Keratinocyte (primary cell): Measurements from ENCODE around the gene ANKRD28. TPM values are rescaled to one million over a fixed set of nuclear protein-coding genes. Genes with fewer than 3 reads are reported as not detected.

ENCODE experiments used
- DNase-seq: peaks from one replicate; pipeline ENCODE4 v3.0.0-alpha.2; 2011; ENCODE audit warnings: low read depth, missing footprints, low spot score
- FAIRE-seq: peaks from 2 replicates; lab custom pipeline; 2011; peaks lifted over from hg19 to GRCh38; lab: Jason Lieb, UNC
- H2AFZ ChIP-seq: 2 replicates; pipeline ENCODE4 v1.6.0; 2012; ENCODE audit warnings: low read length, control low read depth, inconsistent platforms; ENCODE audit not compliant: control insufficient read depth
- H3K27ac ChIP-seq: 2 replicates; pipeline ENCODE4 v1.5.1; 2011; ENCODE audit warnings: low read length; ENCODE audit not compliant: control insufficient read depth, insufficient read depth
- H3K27me3 ChIP-seq: 3 replicates; pipeline ENCODE4 v1.6.0; 2011; ENCODE audit warnings: low read length; ENCODE audit not compliant: control insufficient read depth, insufficient read depth; ENCODE audit errors: extremely low read depth
- H3K36me3 ChIP-seq, 2 experiments: 2 replicates in 1 of 2; 3 replicates in 1 of 2; pipeline ENCODE4 v1.5.1; 2011; ENCODE audit warnings: low read length in 2 of 2, mild to moderate bottlenecking in 1 of 2; ENCODE audit not compliant: control insufficient read depth in 2 of 2, insufficient read depth in 2 of 2; ENCODE audit errors: extremely low read depth in 1 of 2
- H3K4me1 ChIP-seq: 3 replicates; pipeline ENCODE4 v1.5.1; 2011; ENCODE audit warnings: low read length; ENCODE audit not compliant: control insufficient read depth, insufficient read depth; ENCODE audit errors: extremely low read depth
- H3K4me2 ChIP-seq: 3 replicates; pipeline ENCODE4 v1.6.0; 2011; ENCODE audit warnings: low read depth, low read length; ENCODE audit not compliant: control insufficient read depth, insufficient read depth; ENCODE audit errors: extremely low read depth
- H3K4me3 ChIP-seq, 3 experiments: fragments of 200-600 bp in 1 of 3; sonication (generic) in 1 of 3; 2 replicates in 2 of 3; 3 replicates in 1 of 3; pipeline ENCODE4 v1.5.1; 2011 to 2016; ENCODE audit warnings: low read length in 3 of 3, mild to moderate bottlenecking in 3 of 3, control low read depth in 2 of 3, inconsistent platforms in 1 of 3, low read depth in 1 of 3, mixed read lengths in 1 of 3, mixed run types in 1 of 3, moderate library complexity in 1 of 3; ENCODE audit not compliant: control insufficient read depth in 2 of 3, insufficient read depth in 2 of 3; ENCODE audit errors: extremely low read depth in 1 of 3
- H3K79me2 ChIP-seq: 2 replicates; pipeline ENCODE4 v1.6.0; 2012; ENCODE audit warnings: low read length; ENCODE audit not compliant: control insufficient read depth, insufficient read depth
- H3K9ac ChIP-seq: 3 replicates; pipeline ENCODE4 v1.6.0; 2011; ENCODE audit warnings: low read length; ENCODE audit not compliant: control insufficient read depth, insufficient read depth; ENCODE audit errors: extremely low read depth
- H3K9me1 ChIP-seq: 3 replicates; pipeline ENCODE4 v1.6.0; 2011; ENCODE audit warnings: low read length; ENCODE audit not compliant: control insufficient read depth, insufficient read depth; ENCODE audit errors: extremely low read depth
- H3K9me3 ChIP-seq: 2 replicates; pipeline ENCODE4 v1.5.1; 2012; ENCODE audit warnings: low read depth, low read length; ENCODE audit not compliant: control insufficient read depth
- H4K20me1 ChIP-seq: 3 replicates; pipeline ENCODE4 v1.6.0; 2011; ENCODE audit warnings: low read length; ENCODE audit not compliant: control insufficient read depth, insufficient read depth; ENCODE audit errors: extremely low read depth
- CTCF ChIP-seq, 3 experiments: IDR thresholded peaks in 1 of 3; conservative IDR thresholded peaks in 1 of 3; optimal IDR thresholded peaks in 1 of 3; 2 replicates in 2 of 3; 3 replicates in 1 of 3; pipeline versions ENCODE3 to v1.5.1; 2011; ENCODE audit warnings: low read length in 3 of 3, mild to moderate bottlenecking in 3 of 3, moderate library complexity in 2 of 3, control low read depth in 1 of 3, inconsistent platforms in 1 of 3; ENCODE audit not compliant: insufficient read depth in 2 of 3; ENCODE audit errors: extremely low read depth in 1 of 3
- EZH2 ChIP-seq: IDR thresholded peaks from one replicate; pipeline ENCODE4 v1.6.1; 2012; ENCODE audit warnings: inconsistent platforms, mild to moderate bottlenecking, low read length, moderate library complexity
- dilution Hi-C: fragments of 300-500 bp; cut with MboI; formaldehyde crosslinking; loops from one replicate; pipeline ENCODE4 v1.7.0; 2020; ENCODE audit warnings: low sequenced_read_pairs; ENCODE audit not compliant: extremely low pct_ligation_motif_present
- polyA plus RNA-seq, 5 experiments: library from polyadenylated mRNA; depleted of rRNA in 3 of 5; stranded (reverse) in 3 of 5; stranded (forward) in 1 of 5; unstranded in 1 of 5; fragments of >200 nt; gene quantifications; 1 replicate in 1 of 5; 2 replicates in 3 of 5; 3 replicates in 1 of 5; pipeline versions ENCODE4 v1.2.1 to v1.2.3, GENCODE V29; 2011 to 2012; ENCODE audit warnings: missing spikeins in 2 of 5, low read depth in 1 of 5, low replicate concordance in 1 of 5

ANKRD28 gene
- polyA plus RNA-seq, 1 donor (not counting 4 experiments of a cell fraction or from before 2014, with no cell fraction given), result 32.7 TPM

GRCh38 chr3:15809313-15809712 lies 11.5 kb upstream of the ANKRD28 start:
- no peak overlapping the region for H2AFZ ChIP-seq
- H3K9ac ChIP-seq, result no peak overlapping the region
- no peak overlapping the region for H3K4me3 ChIP-seq
- no peak overlapping the region for H3K27ac ChIP-seq
- H4K20me1 ChIP-seq, result no peaks in the 10 kb centered on the region
- FAIRE-seq (no peak), DNase-seq (no peak)
- no peaks in the 10 kb centered on the region for H3K27me3 ChIP-seq
- dilution Hi-C loops, result no loop called here
- H3K9me1 ChIP-seq, result no peaks in the 10 kb centered on the region
- H3K36me3 ChIP-seq, result no peaks in the 10 kb centered on the region
- H3K79me2 ChIP-seq, result peaks cover 24% of the 10 kb centered on the region
- H3K9me3 ChIP-seq, result no peaks in the 10 kb centered on the region
- no peaks in the 10 kb centered on the region for H3K4me1 ChIP-seq
- H3K4me2 ChIP-seq, result no peak overlapping the region
- TF ChIP-seq EZH2 (no peak), CTCF (optimal IDR thresholded peaks at IDR 0.05 in 1 of 3, IDR thresholded peaks at IDR 0.05 in 1 of 3, conservative IDR thresholded peaks at IDR 0.05 in 1 of 3; ENCODE audit: extremely low read depth in 1 of 3, insufficient read depth in 2 of 3, low read length in 3 of 3) (no peak)

GRCh38 chr3:15808679-15809310 lies 11.0 kb upstream of the ANKRD28 start:
- H3K9me3 ChIP-seq, result no peaks in the 10 kb centered on the region
- peaks cover 3% of the 10 kb centered on the region for H3K4me1 ChIP-seq
- FAIRE-seq (peak; percentile 29), DNase-seq (no peak)
- no peak overlapping the region for H2AFZ ChIP-seq
- H3K4me3 ChIP-seq, result no peak overlapping the region
- no peak for TF ChIP-seq EZH2
- H4K20me1 ChIP-seq, result no peaks in the 10 kb centered on the region
- no peak overlapping the region for H3K9ac ChIP-seq
- no peak overlapping the region for H3K27ac ChIP-seq
- H3K36me3 ChIP-seq, result no peaks in the 10 kb centered on the region
- peaks cover 24% of the 10 kb centered on the region for H3K79me2 ChIP-seq
- H3K4me2 ChIP-seq, result no peak overlapping the region
- no peaks in the 10 kb centered on the region for H3K27me3 ChIP-seq
- dilution Hi-C loops, result no loop called here
- no peaks in the 10 kb centered on the region for H3K9me1 ChIP-seq
